Heart right ventricle (tissue), 16 donors: ENCODE measurements around the gene IPO9. TPM values are rescaled to one million over a fixed set of nuclear protein-coding genes. Genes with fewer than 3 reads are reported as not detected.

Source experiments
- ATAC-seq, 8 donors: fragments of 200-7000 bp; cut with Tn5 transposase; one replicate each; pipeline ENCODE4 v1.9.1; 2020; ENCODE audit warnings: mild to moderate bottlenecking in 8 of 8, moderate library complexity in 8 of 8, moderate number of reproducible peaks in 1 of 8
- DNase-seq, 2 donors: peaks; one replicate each; pipeline ENCODE4 v3.0.0-alpha.2; 2020
- H3K27ac ChIP-seq, 10 donors: fragments of 200-600 bp; sonication (generic) in 2 of 10; one replicate each; pipeline versions ENCODE4 v1.5.0 to v1.8.0; 2020 to 2022; ENCODE audit warnings: mild to moderate bottlenecking in 3 of 10
- H3K27me3 ChIP-seq, 7 donors: fragments of 200-600 bp; one replicate each; pipeline ENCODE4 v1.8.0; 2021 to 2022; ENCODE audit warnings: mild to moderate bottlenecking in 2 of 7
- H3K36me3 ChIP-seq, 9 donors: fragments of 200-600 bp; sonication (generic) in 1 of 9; one replicate each; pipeline versions ENCODE4 v1.5.0 to v1.8.0; 2020 to 2022; ENCODE audit warnings: mild to moderate bottlenecking in 2 of 9
- H3K4me1 ChIP-seq, 9 donors: fragments of 200-600 bp; sonication (generic) in 1 of 9; one replicate each; pipeline versions ENCODE4 v1.5.0 to v1.8.0; 2020 to 2022; ENCODE audit warnings: mild to moderate bottlenecking in 4 of 9
- H3K4me3 ChIP-seq, 10 donors: fragments of 200-600 bp; sonication (generic) in 2 of 10; one replicate each; pipeline versions ENCODE4 v1.5.0 to v1.8.0; 2020 to 2022; ENCODE audit warnings: mild to moderate bottlenecking in 7 of 10, moderate library complexity in 2 of 10
- H3K9me3 ChIP-seq, 11 donors: fragments of 200-600 bp in 10 of 11; sonication (generic) in 2 of 11; one replicate each; pipeline versions ENCODE4 v1.5.0 to v1.8.0; 2013 to 2022; ENCODE audit warnings: mild to moderate bottlenecking in 2 of 11, control low read depth in 1 of 11, moderate library complexity in 1 of 11
- WGBS, 2 donors: extraction: QIAGEN DNeasy Blood & Tissue Kit; methylation state at CpG; one replicate each; pipeline ENCODE4 v1.1.7; 2013; ENCODE audit warnings: inconsistent platforms in 1 of 2; 5-methylcytosine and 5-hydroxymethylcytosine counted together
- intact Hi-C, 10 donors: fragments of 100-400 bp; cut with DNase I; formaldehyde crosslinking; loops; one replicate each; pipeline versions ENCODE4 v1.11.1 to v1.14.2; 2022
- polyA plus RNA-seq, 2 donors: library from polyadenylated mRNA; stranded (reverse); fragments of 200-250 nt; gene quantifications; one replicate each; pipeline ENCODE4 v1.2.3, GENCODE V29; 2013
- total RNA-seq, 10 donors: library from RNA; stranded (reverse); fragmentation: NEBNext Ultra II Directional in 3 of 10; extraction: Animal tissue kit (Norgen Biotek cat#: 25700) in 3 of 10; gene quantifications; one replicate each; pipeline versions ENCODE4 v1.2.1 to v1.2.4, GENCODE V29; 2021 to 2023
- TF ChIP-seq, protein P1 (sequence below), 9 donors: fragments of 200-600 bp; sonication (generic) in 2 of 9; IDR thresholded peaks; one replicate each; pipeline versions ENCODE4 v1.5.0 to v1.8.0; 2021 to 2022; ENCODE audit warnings: antibody characterized with exemption in 9 of 9, mild to moderate bottlenecking in 5 of 9, moderate library complexity in 1 of 9
- donor health status: Arrhythmogenic right ventricular cardiomyopathy.
- donor health status: ischemic (EF 13 %, LVEDD 7.1; RV severe dilation, severe dysfunction).
- donor health status: healthy with polysubstance abuse.
- donor health status: DM: no; HTN: yes; CAD: no.
- donor health status: DM: no; HTN: no; CAD: no.
- donor health status: ischemic (EF 25% LVEDD 6.9; RV normal size, moderate dysfunction).
- donor health status: ischemic (EF 25% LVEDD 5.7; RV mildly dilated, moderate dysfunction).
- donor health status: healthy.
- donor health status: DM: yes; HTN: yes; CAD: no.
- donor health status: Ischemic cardiomyopathy.
- donor health status: ischemic (EF 35%, LVEDD 5.7; RV mildly dilated, moderate dysfunction).
- donor health status: nonischemic (EF 11% LVEDD 7.7; RV severe dilation, severe dysfunction).
- donor health status: DM: yes; HTN: yes; CAD: no.
- donor health status: PGD.
- donor health status: ischemic (EF 29% LVEDD 5.4; RV normal size, mild dysfunction).
- donor health status: nonischemic (EF 23%, LVEDD 6.1; RV moderate dilation, normal function).

IPO9 gene
- total and polyA plus RNA-seq, 12 donors: 12.0 to 31.4 (median 26.5) TPM

DNA sequence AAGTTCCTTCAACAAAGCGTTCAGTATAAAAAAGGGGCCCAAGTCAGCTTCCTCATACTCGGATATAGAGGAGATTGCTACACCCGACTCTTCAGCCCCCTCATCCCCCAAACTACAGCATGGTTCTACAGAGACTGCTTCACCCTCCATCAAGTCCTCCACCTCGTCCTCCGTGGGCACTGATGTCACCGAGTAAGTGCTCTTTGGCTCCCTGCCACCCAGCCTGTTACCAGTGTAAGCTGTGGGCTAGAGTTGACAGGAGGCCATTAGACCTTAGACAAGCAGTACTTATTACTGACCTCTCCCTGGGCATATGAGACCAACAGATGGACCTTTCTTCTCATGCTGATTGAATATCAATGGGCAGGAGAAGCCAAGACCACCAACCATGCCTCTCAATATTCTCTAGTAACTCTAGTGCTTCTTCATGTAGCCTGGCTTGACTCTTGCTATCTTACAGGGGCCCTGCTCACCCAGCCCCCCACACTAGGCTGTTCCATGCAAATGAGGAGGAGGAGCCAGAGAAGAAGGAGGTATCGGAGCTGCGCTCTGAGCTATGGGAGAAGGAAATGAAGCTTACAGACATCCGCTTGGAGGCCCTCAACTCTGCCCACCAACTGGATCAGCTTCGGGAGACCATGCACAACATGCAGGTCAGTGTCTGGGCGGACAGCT lies 20.9 kb upstream of the IPO9 start:
- Histone ChIP-seq H3K27me3 (no peaks in the 10 kb centered on the region), H3K4me1 (peaks cover 0 to 13% (median 3%) of the 10 kb centered on the region in 9 donors), H3K27ac (peak overlapping the region in 7 of 10 donors; percentile 4 to 41 (median 20)), H3K9me3 (no peaks in the 10 kb centered on the region), H3K4me3 (no peak overlapping the region), H3K36me3 (peaks cover 9 to 100% (median 97%) of the 10 kb centered on the region in 9 donors)
- ATAC-seq (peak in 7 of 8 donors; percentile 35 to 80 (median 66)), DNase-seq (peak; percentile 61 to 68)
- WGBS, 2 donors: 79 to 80% methylated on average over 11 of the region's 11 CpGs
- TF ChIP-seq, protein P1, sequence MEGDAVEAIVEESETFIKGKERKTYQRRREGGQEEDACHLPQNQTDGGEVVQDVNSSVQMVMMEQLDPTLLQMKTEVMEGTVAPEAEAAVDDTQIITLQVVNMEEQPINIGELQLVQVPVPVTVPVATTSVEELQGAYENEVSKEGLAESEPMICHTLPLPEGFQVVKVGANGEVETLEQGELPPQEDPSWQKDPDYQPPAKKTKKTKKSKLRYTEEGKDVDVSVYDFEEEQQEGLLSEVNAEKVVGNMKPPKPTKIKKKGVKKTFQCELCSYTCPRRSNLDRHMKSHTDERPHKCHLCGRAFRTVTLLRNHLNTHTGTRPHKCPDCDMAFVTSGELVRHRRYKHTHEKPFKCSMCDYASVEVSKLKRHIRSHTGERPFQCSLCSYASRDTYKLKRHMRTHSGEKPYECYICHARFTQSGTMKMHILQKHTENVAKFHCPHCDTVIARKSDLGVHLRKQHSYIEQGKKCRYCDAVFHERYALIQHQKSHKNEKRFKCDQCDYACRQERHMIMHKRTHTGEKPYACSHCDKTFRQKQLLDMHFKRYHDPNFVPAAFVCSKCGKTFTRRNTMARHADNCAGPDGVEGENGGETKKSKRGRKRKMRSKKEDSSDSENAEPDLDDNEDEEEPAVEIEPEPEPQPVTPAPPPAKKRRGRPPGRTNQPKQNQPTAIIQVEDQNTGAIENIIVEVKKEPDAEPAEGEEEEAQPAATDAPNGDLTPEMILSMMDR (IDR thresholded peaks at IDR 0.05): no peak
- intact Hi-C loops: no loop called here

DNA sequence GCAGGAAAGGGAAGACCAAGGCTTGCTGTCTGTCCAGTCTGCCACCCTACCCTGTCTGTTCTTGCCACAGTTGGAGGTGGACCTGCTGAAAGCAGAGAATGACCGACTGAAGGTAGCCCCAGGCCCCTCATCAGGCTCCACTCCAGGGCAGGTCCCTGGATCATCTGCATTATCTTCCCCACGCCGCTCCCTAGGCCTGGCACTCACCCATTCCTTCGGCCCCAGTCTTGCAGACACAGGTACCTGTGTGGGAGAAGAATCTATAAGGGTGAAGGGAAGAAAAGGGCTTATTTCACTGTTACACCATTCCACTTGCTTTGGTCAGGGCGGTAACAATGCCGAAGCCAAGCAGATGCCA lies 20.3 kb upstream of the IPO9 start:
- WGBS, 2 donors: 93 to 96% methylated on average over 6 of the region's 6 CpGs
- H3K27ac ChIP-seq: peak overlapping the region in 6 of 10 donors; percentile 4 to 41 (median 25)
- DNase-seq: no peak
- no peaks in the 10 kb centered on the region for H3K27me3 ChIP-seq
- H3K4me3 ChIP-seq: no peak overlapping the region
- TF ChIP-seq, protein P1 (IDR thresholded peaks at IDR 0.05): no peak
- peak in 2 of 8 donors; percentile 11 to 12 for ATAC-seq
- H3K9me3 ChIP-seq: no peaks in the 10 kb centered on the region
- H3K36me3 ChIP-seq: peaks cover 9 to 100% (median 97%) of the 10 kb centered on the region in 9 donors
- peaks cover 0 to 13% (median 3%) of the 10 kb centered on the region in 9 donors for H3K4me1 ChIP-seq
- intact Hi-C loops: no loop called here

DNA sequence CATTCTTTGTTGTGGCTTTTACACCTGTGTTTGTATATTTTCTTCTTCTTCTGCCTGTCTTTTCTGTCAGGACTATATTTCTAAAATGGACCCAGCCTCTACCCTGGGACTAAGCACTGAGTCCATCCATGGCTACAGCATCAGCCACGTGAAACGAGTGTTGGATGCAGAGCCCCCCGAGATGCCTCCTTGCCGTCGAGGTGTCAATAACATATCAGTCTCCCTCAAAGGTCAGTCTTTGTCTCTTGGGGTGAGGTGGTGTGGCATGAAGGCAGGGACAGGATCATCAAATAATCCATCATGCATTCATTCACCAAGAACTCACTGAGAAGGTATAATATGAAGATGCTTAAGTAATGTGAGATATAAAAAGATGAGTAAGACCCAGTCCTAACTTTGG lies 19.1 kb upstream of the IPO9 start:
- Histone ChIP-seq H3K27me3 (no peaks in the 10 kb centered on the region), H3K9me3 (no peaks in the 10 kb centered on the region), H3K4me1 (peaks cover 0 to 13% (median 3%) of the 10 kb centered on the region in 9 donors), H3K36me3 (peaks cover 9 to 100% (median 97%) of the 10 kb centered on the region in 9 donors), H3K4me3 (no peak overlapping the region), H3K27ac (no peak overlapping the region)
- DNase-seq: no peak
- intact Hi-C loops: no loop called here
- no peak for ATAC-seq
- 77 to 89% methylated on average over 5 of the region's 5 CpGs for WGBS, 2 donors
- TF ChIP-seq, protein P1 (IDR thresholded peaks at IDR 0.05): no peak

DNA sequence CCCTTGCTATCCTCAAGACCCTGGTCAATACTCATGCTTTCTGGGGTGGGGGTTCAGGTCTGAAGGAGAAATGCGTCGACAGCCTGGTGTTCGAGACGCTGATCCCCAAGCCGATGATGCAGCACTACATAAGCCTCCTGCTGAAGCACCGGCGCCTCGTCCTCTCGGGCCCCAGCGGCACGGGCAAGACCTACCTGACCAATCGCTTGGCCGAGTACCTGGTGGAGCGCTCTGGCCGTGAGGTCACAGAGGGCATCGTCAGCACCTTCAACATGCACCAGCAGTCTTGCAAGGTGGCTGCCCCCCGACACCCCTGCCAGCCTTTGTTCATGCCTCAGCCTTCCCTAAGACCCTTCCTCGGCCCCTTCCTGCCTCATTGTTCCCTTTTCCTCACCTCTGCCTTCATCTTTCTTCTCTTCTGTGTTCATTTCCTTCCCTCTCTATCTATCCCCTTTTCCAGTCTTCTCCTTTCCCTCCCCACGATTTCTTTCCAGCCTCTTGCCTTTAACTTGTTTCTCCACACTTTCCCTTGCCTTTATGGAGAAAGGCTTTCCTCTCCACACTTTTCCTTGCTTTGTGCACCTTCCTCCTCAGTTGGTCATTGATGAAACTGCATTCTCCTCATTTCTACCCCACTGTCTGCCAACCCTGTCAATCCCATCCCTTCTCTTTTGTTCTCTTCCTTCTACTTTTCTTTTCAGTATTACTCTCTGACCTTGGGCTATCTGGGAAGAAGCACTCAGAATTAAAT lies 18.3 kb upstream of the IPO9 start:
- DNase-seq: no peak
- Histone ChIP-seq H3K4me3 (no peak overlapping the region), H3K27ac (no peak overlapping the region), H3K36me3 (peaks cover 9 to 100% (median 97%) of the 10 kb centered on the region in 9 donors), H3K4me1 (peaks cover 0 to 13% (median 3%) of the 10 kb centered on the region in 9 donors), H3K9me3 (no peaks in the 10 kb centered on the region), H3K27me3 (no peaks in the 10 kb centered on the region)
- WGBS, 2 donors: 94% methylated on average over 19 of the region's 19 CpGs
- intact Hi-C loops: no loop called here
- ATAC-seq: no peak
- TF ChIP-seq, protein P1 (IDR thresholded peaks at IDR 0.05): no peak
